ENCODE measurements around the gene ASB16.

The ASB16 gene

GRCh38 chr17:44192750-44193149 is 22.2 kb downstream of the ASB16 start:
- TF ChIP-seq CTCF (IDR thresholded peaks at IDR 0.05; ENCODE audit: low read depth, low read length, poor library complexity, severe bottlenecking) (no peak), EZH2phosphoT487 (IDR thresholded peaks at IDR 0.05; ENCODE audit: borderline replicate concordance, low read length) (no peak)
- Histone ChIP-seq H4K20me1 (ENCODE audit: control insufficient read depth, insufficient read depth, low read depth, low read length) (no peaks in the 10 kb centered on the region), H3K9me3 (ENCODE audit: control insufficient read depth, insufficient read depth, low read length) (no peaks in the 10 kb centered on the region), H3K4me3 (ENCODE audit: low read length) (no peak overlapping the region), H3K79me2 (ENCODE audit: control insufficient read depth, low read length) (peaks cover 20% of the 10 kb centered on the region), H3K4me1 (ENCODE audit: control insufficient read depth, low read length) (peaks cover 16% of the 10 kb centered on the region), H3K9me2 (replicated peaks; ENCODE audit: control insufficient read depth, low read length) (no peaks in the 10 kb centered on the region), H3K27ac (ENCODE audit: low read depth, low read length) (no peak overlapping the region), H3K27me3 (ENCODE audit: control insufficient read depth, low read length) (no peaks in the 10 kb centered on the region), H3K4me2 (ENCODE audit: low read length) (no peak overlapping the region), H3F3A (ENCODE audit: control insufficient read depth, insufficient read depth) (peaks cover 4% of the 10 kb centered on the region; the same call in 1 of the 2 replicates), H3K36me3 (ENCODE audit: control insufficient read depth, low read length) (peaks cover 66% of the 10 kb centered on the region)

DNA sequence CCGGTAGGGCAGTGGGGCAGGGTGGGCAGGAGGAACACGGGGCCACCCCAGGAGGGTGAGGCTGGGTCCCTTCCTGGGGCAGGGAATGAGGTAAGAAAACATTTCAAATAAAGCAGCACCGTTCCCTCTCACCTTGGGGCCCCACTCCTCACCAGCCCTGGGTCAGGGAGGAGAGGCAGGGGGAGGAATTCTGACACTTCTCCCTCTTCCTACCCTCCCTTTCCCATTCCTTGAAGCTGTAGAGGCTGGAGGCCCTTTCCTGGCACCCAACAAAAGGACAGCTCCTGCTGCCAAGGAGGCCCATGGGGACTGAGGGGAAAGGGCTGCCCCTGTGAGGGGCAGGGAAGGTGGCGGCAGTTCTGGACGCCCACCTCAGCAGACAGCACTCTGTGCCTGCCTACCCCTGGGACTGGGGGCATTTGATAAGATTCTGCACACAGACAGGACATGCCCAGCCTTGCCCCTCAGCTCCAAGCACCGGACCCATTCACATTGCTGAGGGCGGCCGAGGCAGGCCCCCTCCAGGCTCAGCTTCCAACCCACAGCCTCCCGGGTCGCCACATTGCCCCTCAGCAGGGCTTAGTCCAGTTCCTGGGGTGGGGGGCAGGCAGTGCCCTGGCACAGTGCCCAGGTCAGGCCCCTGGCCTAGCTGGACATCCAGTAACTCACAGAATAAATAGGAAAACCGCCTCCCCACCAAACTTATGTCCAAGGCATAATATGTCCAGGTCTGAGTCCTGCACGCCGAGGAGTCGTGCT is 23.0 kb downstream of the ASB16 start:
- H3K4me2 ChIP-seq (ENCODE audit: low read length): no peak overlapping the region
- no peaks in the 10 kb centered on the region for H4K20me1 ChIP-seq (ENCODE audit: control insufficient read depth, insufficient read depth, low read depth, low read length)
- H3K9me2 ChIP-seq (replicated peaks; ENCODE audit: control insufficient read depth, low read length): no peaks in the 10 kb centered on the region
- no peak overlapping the region for H3K4me3 ChIP-seq (ENCODE audit: low read length)
- no peaks in the 10 kb centered on the region for H3K27me3 ChIP-seq (ENCODE audit: control insufficient read depth, low read length)
- no peaks in the 10 kb centered on the region for H3K9me3 ChIP-seq (ENCODE audit: control insufficient read depth, insufficient read depth, low read length)
- peaks cover 16% of the 10 kb centered on the region for H3K4me1 ChIP-seq (ENCODE audit: control insufficient read depth, low read length)
- peaks cover 4% of the 10 kb centered on the region; the same call in 1 of the 2 replicates for H3F3A ChIP-seq (ENCODE audit: control insufficient read depth, insufficient read depth)
- H3K36me3 ChIP-seq (ENCODE audit: control insufficient read depth, low read length): peaks cover 71% of the 10 kb centered on the region
- TF ChIP-seq EZH2phosphoT487 (IDR thresholded peaks at IDR 0.05; ENCODE audit: borderline replicate concordance, low read length) (no peak), CTCF (IDR thresholded peaks at IDR 0.05; ENCODE audit: low read depth, low read length, poor library complexity, severe bottlenecking) (no peak)
- peaks cover 20% of the 10 kb centered on the region for H3K79me2 ChIP-seq (ENCODE audit: control insufficient read depth, low read length)
- no peak overlapping the region for H3K27ac ChIP-seq (ENCODE audit: low read depth, low read length)

DNA sequence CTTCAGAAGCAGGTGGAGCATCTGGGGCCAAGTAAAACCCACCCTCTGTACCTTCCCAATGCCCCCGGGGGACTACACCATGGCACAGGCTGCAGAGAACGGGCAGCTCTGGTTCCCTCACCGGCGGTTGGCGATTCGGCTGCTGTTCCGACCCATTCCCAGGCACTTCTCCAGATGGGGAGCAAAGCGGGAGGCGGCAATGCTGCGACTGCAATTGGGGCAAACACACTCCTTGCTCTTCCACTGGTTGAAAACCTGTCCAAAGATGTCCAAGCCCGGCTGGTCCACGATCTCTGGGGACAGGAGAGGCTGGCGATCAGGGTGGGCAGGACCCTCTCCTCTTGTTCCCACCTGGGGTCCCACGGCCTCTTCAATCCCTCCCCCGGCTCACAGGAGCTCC is 26.6 kb downstream of the ASB16 start:
- Histone ChIP-seq H3K27ac (ENCODE audit: low read depth, low read length) (no peak overlapping the region), H4K20me1 (ENCODE audit: control insufficient read depth, insufficient read depth, low read depth, low read length) (no peaks in the 10 kb centered on the region), H3K9me2 (replicated peaks; ENCODE audit: control insufficient read depth, low read length) (no peaks in the 10 kb centered on the region), H3K4me1 (ENCODE audit: control insufficient read depth, low read length) (peaks cover 31% of the 10 kb centered on the region), H3K4me2 (ENCODE audit: low read length) (0 out of 2 replicates have a peak overlapping the region, but pooled peaks have one; percentile 98), H3K9me3 (ENCODE audit: control insufficient read depth, insufficient read depth, low read length) (no peaks in the 10 kb centered on the region), H3F3A (ENCODE audit: control insufficient read depth, insufficient read depth) (peaks cover 11% of the 10 kb centered on the region), H3K36me3 (ENCODE audit: control insufficient read depth, low read length) (peaks cover 62% of the 10 kb centered on the region), H3K79me2 (ENCODE audit: control insufficient read depth, low read length) (peaks cover 25% of the 10 kb centered on the region), H3K4me3 (ENCODE audit: low read length) (no peak overlapping the region), H3K27me3 (ENCODE audit: control insufficient read depth, low read length) (no peaks in the 10 kb centered on the region)
- TF ChIP-seq EZH2phosphoT487 (IDR thresholded peaks at IDR 0.05; ENCODE audit: borderline replicate concordance, low read length) (no peak), CTCF (IDR thresholded peaks at IDR 0.05; ENCODE audit: low read depth, low read length, poor library complexity, severe bottlenecking) (no peak)
